ENCODE data around the gene PSMC3.

Gene PSMC3

GRCh38 chr11:47378010-47378835, 48.0 kb downstream of the PSMC3 start, which contains the start of gene SPI1:
SPI1 (minus strand) TSS chr11:47378547; CDS start chr11:47378353, 194 bp downstream.
- TF ChIP-seq FOXP2 (optimal IDR thresholded peaks at IDR 0.05; ENCODE audit: borderline replicate concordance, extremely low read depth, extremely low read length, insufficient read depth) (no peak), SIN3A (IDR thresholded peaks at IDR 0.05; ENCODE audit: borderline replicate concordance, insufficient read depth, low read length) (no peak), POLR2AphosphoS5 (IDR thresholded peaks at IDR 0.05; ENCODE audit: low read depth, low read length) (no peak), REST (IDR thresholded peaks at IDR 0.05; ENCODE audit: insufficient read depth in 1 of 2, low read depth in 2 of 2, low read length in 2 of 2) (no peak), TAF1 (IDR thresholded peaks at IDR 0.05; ENCODE audit: borderline replicate concordance, insufficient read depth, low read length) (no peak)

- TF ChIP-seq TAF1 (IDR thresholded peaks at IDR 0.05; ENCODE audit: borderline replicate concordance, insufficient read depth, low read length) (no peak), SIN3A (IDR thresholded peaks at IDR 0.05; ENCODE audit: borderline replicate concordance, insufficient read depth, low read length) (no peak), FOXP2 (optimal IDR thresholded peaks at IDR 0.05; ENCODE audit: borderline replicate concordance, extremely low read depth, extremely low read length, insufficient read depth) (no peak), REST (IDR thresholded peaks at IDR 0.05; ENCODE audit: insufficient read depth in 1 of 2, low read depth in 2 of 2, low read length in 2 of 2) (no peak), POLR2AphosphoS5 (IDR thresholded peaks at IDR 0.05; ENCODE audit: low read depth, low read length) (no peak)
Observed at GRCh38 chr11:47377571-47378009, 48.6 kb downstream of the PSMC3 start.

GRCh38 chr11:47376525-47377371, 49.5 kb downstream of the PSMC3 start:
- TF ChIP-seq REST (IDR thresholded peaks at IDR 0.05; ENCODE audit: insufficient read depth in 1 of 2, low read depth in 2 of 2, low read length in 2 of 2) (no peak), POLR2AphosphoS5 (IDR thresholded peaks at IDR 0.05; ENCODE audit: low read depth, low read length) (no peak), SIN3A (IDR thresholded peaks at IDR 0.05; ENCODE audit: borderline replicate concordance, insufficient read depth, low read length) (no peak), TAF1 (IDR thresholded peaks at IDR 0.05; ENCODE audit: borderline replicate concordance, insufficient read depth, low read length) (no peak), FOXP2 (optimal IDR thresholded peaks at IDR 0.05; ENCODE audit: borderline replicate concordance, extremely low read depth, extremely low read length, insufficient read depth) (no peak)

- no peak for TF ChIP-seq TAF1 (IDR thresholded peaks at IDR 0.05; ENCODE audit: borderline replicate concordance, insufficient read depth, low read length)
- no peak for TF ChIP-seq SIN3A (IDR thresholded peaks at IDR 0.05; ENCODE audit: borderline replicate concordance, insufficient read depth, low read length)
- TF ChIP-seq REST (IDR thresholded peaks at IDR 0.05; ENCODE audit: insufficient read depth in 1 of 2, low read depth in 2 of 2, low read length in 2 of 2): no peak
- TF ChIP-seq FOXP2 (optimal IDR thresholded peaks at IDR 0.05; ENCODE audit: borderline replicate concordance, extremely low read depth, extremely low read length, insufficient read depth): no peak
- TF ChIP-seq POLR2AphosphoS5 (IDR thresholded peaks at IDR 0.05; ENCODE audit: low read depth, low read length): no peak
Observed at GRCh38 chr11:47376107-47376524, 50.1 kb downstream of the PSMC3 start.
